Prostate gland (tissue), 2 donors: ENCODE data around the gene CEP78. TPM values are rescaled to one million over a fixed set of nuclear protein-coding genes. Genes with fewer than 3 reads are reported as not detected.

Source experiments
- DNase-seq: peaks from one replicate; pipeline ENCODE4 v3.0.0-alpha.2; 2019; ENCODE audit warnings: low spot score
- H3K27ac ChIP-seq, 2 donors: fragments of 200-600 bp; sonication (generic); 2 replicates each; pipeline ENCODE4 v1.5.1; 2017 to 2019
- H3K27me3 ChIP-seq: fragments of 200-600 bp; sonication (generic); replicated peaks from 2 replicates; pipeline ENCODE4 v1.5.1; 2019; ENCODE audit not compliant: insufficient read depth
- H3K36me3 ChIP-seq, 2 donors: fragments of 200-600 bp; sonication (generic); 1 replicate in 1 of 2; 2 replicates in 1 of 2; pipeline versions ENCODE4 v1.5.1 to v1.8.1; 2017 to 2019
- H3K4me1 ChIP-seq: fragments of 200-600 bp; sonication (generic); replicated peaks from 2 replicates; pipeline ENCODE4 v1.5.1; 2019
- H3K4me3 ChIP-seq, 2 donors: fragments of 200-600 bp; sonication (generic); 2 replicates each; pipeline ENCODE4 v1.5.1; 2017 to 2019
- H3K9me3 ChIP-seq: fragments of 200-600 bp; sonication (generic); 2 replicates; pipeline ENCODE4 v1.5.1; 2017
- POLR2A ChIP-seq: fragments of 450-650 bp; IDR thresholded peaks from one replicate; pipeline ENCODE4 v1.6.1; 2016; ENCODE audit warnings: antibody characterized with exemption, mild to moderate bottlenecking
- POLR2AphosphoS5 ChIP-seq: sonication (generic); formaldehyde crosslinking; IDR thresholded peaks from one replicate; pipeline ENCODE4 v1.6.1; 2017; ENCODE audit warnings: antibody characterized with exemption
- WGBS: methylation state at CpG from one replicate; pipeline ENCODE4 v1.1.5; 2018; 5-methylcytosine and 5-hydroxymethylcytosine counted together
- intact Hi-C: fragments of 100-400 bp; cut with DNase I; formaldehyde crosslinking; loops from one replicate; pipeline ENCODE4 v1.14.2; 2022
- total RNA-seq, 2 donors: library from RNA; depleted of rRNA; stranded (reverse); fragments of >200 nt; gene quantifications; one replicate each; pipeline ENCODE4 v1.1.0, GENCODE V29; 2016
- TF ChIP-seq, protein P1 (sequence below), 4 experiments: fragments of 200-600 bp in 2 of 4; fragments of 450-650 bp in 2 of 4; sonication (generic) in 2 of 4; IDR thresholded peaks; 1 replicate in 3 of 4; 2 replicates in 1 of 4; pipeline ENCODE4 v1.5.1; 2016 to 2019; ENCODE audit warnings: antibody characterized with exemption in 4 of 4, mild to moderate bottlenecking in 2 of 4, moderate library complexity in 2 of 4

Gene CEP78
- total RNA-seq, 2 donors from 2014 or later, result 12.0 to 16.5 TPM

DNA sequence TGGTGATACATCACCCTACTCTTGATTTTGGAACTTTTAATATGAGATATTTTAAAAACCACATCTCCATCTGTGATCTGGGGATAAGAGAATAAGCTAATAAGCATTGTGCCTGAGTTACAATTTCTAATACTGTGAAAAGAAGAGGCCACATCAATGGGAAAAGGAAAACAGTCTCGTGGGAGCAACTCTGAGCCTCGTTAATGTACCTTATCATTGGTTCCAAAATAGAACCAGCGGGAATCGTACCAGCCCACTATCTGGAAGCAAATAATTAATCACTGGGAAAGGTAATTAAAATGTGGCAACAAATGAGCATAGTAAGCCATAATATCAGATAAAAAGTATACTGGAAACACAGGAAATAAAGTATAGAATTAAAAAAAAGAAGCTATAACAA lies 28.0 kb upstream of the CEP78 start:
- no peak overlapping the region for H3K27ac ChIP-seq
- no peak overlapping the region for H3K4me3 ChIP-seq
- TF ChIP-seq, protein P1, sequence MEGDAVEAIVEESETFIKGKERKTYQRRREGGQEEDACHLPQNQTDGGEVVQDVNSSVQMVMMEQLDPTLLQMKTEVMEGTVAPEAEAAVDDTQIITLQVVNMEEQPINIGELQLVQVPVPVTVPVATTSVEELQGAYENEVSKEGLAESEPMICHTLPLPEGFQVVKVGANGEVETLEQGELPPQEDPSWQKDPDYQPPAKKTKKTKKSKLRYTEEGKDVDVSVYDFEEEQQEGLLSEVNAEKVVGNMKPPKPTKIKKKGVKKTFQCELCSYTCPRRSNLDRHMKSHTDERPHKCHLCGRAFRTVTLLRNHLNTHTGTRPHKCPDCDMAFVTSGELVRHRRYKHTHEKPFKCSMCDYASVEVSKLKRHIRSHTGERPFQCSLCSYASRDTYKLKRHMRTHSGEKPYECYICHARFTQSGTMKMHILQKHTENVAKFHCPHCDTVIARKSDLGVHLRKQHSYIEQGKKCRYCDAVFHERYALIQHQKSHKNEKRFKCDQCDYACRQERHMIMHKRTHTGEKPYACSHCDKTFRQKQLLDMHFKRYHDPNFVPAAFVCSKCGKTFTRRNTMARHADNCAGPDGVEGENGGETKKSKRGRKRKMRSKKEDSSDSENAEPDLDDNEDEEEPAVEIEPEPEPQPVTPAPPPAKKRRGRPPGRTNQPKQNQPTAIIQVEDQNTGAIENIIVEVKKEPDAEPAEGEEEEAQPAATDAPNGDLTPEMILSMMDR (IDR thresholded peaks at IDR 0.05), result no peak
- TF ChIP-seq POLR2A, result no peak
- no peak for TF ChIP-seq POLR2AphosphoS5
- DNase-seq, result no peak
- no peaks in the 10 kb centered on the region for H3K36me3 ChIP-seq
- no peaks in the 10 kb centered on the region for H3K9me3 ChIP-seq
- intact Hi-C loops, result no loop called here
- H3K27me3 ChIP-seq, result no peaks in the 10 kb centered on the region
- H3K4me1 ChIP-seq, result no peaks in the 10 kb centered on the region
- WGBS, result 44% methylated on average over 4 of the region's 4 CpGs

DNA sequence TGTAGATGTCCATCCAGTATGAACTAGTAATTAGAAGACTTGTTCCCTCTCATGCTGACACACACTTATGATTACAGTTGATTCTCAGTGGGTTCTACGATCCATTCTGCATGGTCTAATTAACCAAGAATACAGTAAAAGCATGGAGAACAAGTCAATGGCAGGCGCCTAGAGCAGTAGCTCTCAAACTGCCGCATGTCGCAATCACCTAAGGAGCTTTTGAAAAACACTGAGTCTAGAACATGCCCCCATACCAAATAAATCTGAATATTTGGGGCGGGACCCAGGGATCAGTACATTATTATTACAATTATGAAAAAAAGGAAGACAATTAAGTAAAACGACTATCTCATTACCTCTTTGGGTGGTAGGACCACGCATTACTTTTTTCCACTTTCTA lies 26.7 kb upstream of the CEP78 start:
- Histone ChIP-seq H3K27ac (no peak overlapping the region), H3K4me1 (no peaks in the 10 kb centered on the region), H3K4me3 (no peak overlapping the region), H3K9me3 (no peaks in the 10 kb centered on the region), H3K36me3 (no peaks in the 10 kb centered on the region), H3K27me3 (no peaks in the 10 kb centered on the region)
- TF ChIP-seq POLR2A, result no peak
- TF ChIP-seq POLR2AphosphoS5, result no peak
- TF ChIP-seq, protein P1 (IDR thresholded peaks at IDR 0.05), result no peak
- no peak for DNase-seq
- WGBS, result 93% methylated on average over 7 of the region's 7 CpGs
- intact Hi-C loops, result no loop called here

DNA sequence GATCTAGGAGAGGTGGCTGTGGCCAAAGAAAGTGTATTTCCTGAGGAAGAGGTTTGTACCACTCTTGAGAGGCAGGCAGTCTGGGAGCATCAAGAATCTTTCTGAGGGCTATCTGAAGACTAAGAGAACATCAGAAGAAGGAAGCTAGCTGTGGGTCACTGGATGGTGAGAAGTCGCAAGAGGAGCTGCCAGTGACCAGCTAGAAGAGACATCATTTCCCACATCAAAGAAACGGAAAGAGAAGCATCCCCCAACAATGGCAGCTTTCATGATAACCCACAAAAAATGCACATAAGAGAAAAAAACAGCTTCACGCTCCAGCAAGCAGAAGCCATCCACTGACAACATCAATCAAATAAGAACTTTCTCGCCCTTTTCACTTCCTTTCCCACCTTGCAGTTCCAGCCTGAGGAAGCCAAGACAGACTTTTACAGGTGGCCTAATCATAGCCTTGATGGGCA lies 25.0 kb upstream of the CEP78 start:
- no peak overlapping the region for H3K27ac ChIP-seq
- H3K9me3 ChIP-seq, result no peaks in the 10 kb centered on the region

DNA sequence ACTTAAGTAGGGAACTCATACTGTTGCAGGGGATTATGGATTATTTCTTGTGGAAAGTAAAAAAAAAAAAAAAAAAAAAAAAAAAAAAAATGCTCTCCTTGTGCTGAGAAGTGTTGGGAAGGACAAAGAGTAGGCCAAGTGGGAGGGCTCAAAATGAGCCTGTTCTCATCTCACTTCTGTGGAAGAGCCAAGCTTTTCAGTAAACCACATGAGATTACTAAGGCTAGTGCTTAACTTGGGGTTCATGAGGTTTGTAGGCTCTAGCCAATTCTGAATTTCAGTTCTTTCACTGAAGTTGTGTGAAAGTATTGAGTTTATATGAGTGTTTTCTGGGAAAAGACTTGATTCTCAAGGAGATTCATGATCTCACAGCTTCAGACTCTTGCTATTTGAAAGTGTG lies 23.0 kb upstream of the CEP78 start:
- Histone ChIP-seq H3K27me3 (no peaks in the 10 kb centered on the region), H3K4me3 (no peak overlapping the region), H3K4me1 (no peaks in the 10 kb centered on the region), H3K9me3 (no peaks in the 10 kb centered on the region), H3K36me3 (no peaks in the 10 kb centered on the region), H3K27ac (no peak overlapping the region)
- DNase-seq, result no peak
- intact Hi-C loops, result no loop called here
- TF ChIP-seq, protein P1 (IDR thresholded peaks at IDR 0.05), result no peak
- no peak for TF ChIP-seq POLR2A
- TF ChIP-seq POLR2AphosphoS5, result no peak

More for the DNA sequence above, 25.0 kb upstream of the CEP78 start:
- TF ChIP-seq POLR2AphosphoS5 (no peak), POLR2A (no peak)
- TF ChIP-seq, protein P1 (IDR thresholded peaks at IDR 0.05), result no peak
- 89% methylated on average over 4 of the region's 4 CpGs for WGBS
- Histone ChIP-seq H3K27me3 (no peaks in the 10 kb centered on the region), H3K4me1 (no peaks in the 10 kb centered on the region), H3K4me3 (no peak overlapping the region), H3K36me3 (no peaks in the 10 kb centered on the region)
- no peak for DNase-seq
- intact Hi-C loops, result no loop called here

DNA sequence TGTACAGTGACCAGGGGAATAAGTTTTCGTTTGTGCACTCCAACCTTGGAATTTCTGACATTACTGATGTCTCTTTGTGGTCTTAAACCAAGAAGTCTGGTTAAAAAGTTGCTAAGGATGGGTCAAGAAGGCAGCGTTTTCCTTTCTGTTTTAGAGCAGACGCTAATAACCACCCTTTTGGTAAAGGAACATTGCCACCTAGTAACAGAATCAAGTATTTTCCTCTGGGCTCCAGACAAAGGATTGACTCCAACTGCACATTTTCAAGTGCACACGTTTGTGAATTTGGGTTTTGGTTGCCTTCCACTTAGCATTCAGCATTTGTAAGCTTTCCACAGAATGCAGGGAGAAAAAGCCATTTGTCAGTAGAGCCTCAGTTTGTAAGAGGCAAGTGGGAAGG lies 22.2 kb upstream of the CEP78 start:
- no peak overlapping the region for H3K4me3 ChIP-seq
- no peaks in the 10 kb centered on the region for H3K4me1 ChIP-seq
- no peaks in the 10 kb centered on the region for H3K9me3 ChIP-seq
- H3K27ac ChIP-seq, result no peak overlapping the region
- WGBS, result 12% methylated on average over 4 of the region's 4 CpGs
- DNase-seq, result no peak
- intact Hi-C loops, result no loop called here
- TF ChIP-seq, protein P1 (IDR thresholded peaks at IDR 0.05), result peak in 2 of 4 experiments; percentile 26 to 53
- TF ChIP-seq POLR2AphosphoS5, result no peak
- no peaks in the 10 kb centered on the region for H3K27me3 ChIP-seq
- no peaks in the 10 kb centered on the region for H3K36me3 ChIP-seq
